Fibroblast of lung (primary cell): ENCODE results near the gene CACNA1S. TPM values are rescaled to one million over a fixed set of nuclear protein-coding genes. Genes with fewer than 3 reads are reported as not detected.

ENCODE experiments used
- DNase-seq, 2 donors: peaks; one replicate each; pipeline versions ENCODE4 v3.0.0 to v3.0.0-alpha.2; 2010; ENCODE audit warnings: low read depth in 2 of 2
- H2AFZ ChIP-seq: 2 replicates; pipeline ENCODE4 v1.5.1; 2012; ENCODE audit warnings: low read length, control low read depth, inconsistent platforms
- H3K27ac ChIP-seq: 2 replicates; pipeline ENCODE4 v1.5.1; 2011; ENCODE audit warnings: low read length, control low read depth; ENCODE audit not compliant: insufficient read depth
- H3K27me3 ChIP-seq: 2 replicates; pipeline ENCODE4 v1.5.1; 2011; ENCODE audit warnings: mild to moderate bottlenecking, low read length; ENCODE audit not compliant: control insufficient read depth, insufficient read depth
- H3K36me3 ChIP-seq: 2 replicates; pipeline ENCODE4 v1.5.1; 2011; ENCODE audit warnings: low read length; ENCODE audit not compliant: control insufficient read depth, insufficient read depth
- H3K4me1 ChIP-seq: 2 replicates; pipeline ENCODE4 v1.5.1; 2011; ENCODE audit warnings: low read length; ENCODE audit not compliant: control insufficient read depth, insufficient read depth; ENCODE audit errors: extremely low read depth
- H3K4me2 ChIP-seq: 2 replicates; pipeline ENCODE4 v1.5.1; 2011; ENCODE audit warnings: low read length, control low read depth; ENCODE audit not compliant: insufficient read depth; ENCODE audit errors: extremely low read depth
- H3K4me3 ChIP-seq, 4 experiments: fragments of 200-600 bp in 1 of 4; sonication (generic) in 1 of 4; replicated peaks in 1 of 4; 2 replicates each; pipeline ENCODE4 v1.5.1; 2011 to 2016; ENCODE audit warnings: low read length in 4 of 4, low read depth in 3 of 4, mild to moderate bottlenecking in 3 of 4, control low read depth in 2 of 4, inconsistent platforms in 1 of 4, mixed read lengths in 1 of 4; ENCODE audit not compliant: insufficient read depth in 1 of 4; ENCODE audit errors: control extremely low read depth in 1 of 4
- H3K79me2 ChIP-seq: 2 replicates; pipeline ENCODE4 v1.5.1; 2012; ENCODE audit warnings: mild to moderate bottlenecking, low read length, inconsistent platforms; ENCODE audit not compliant: control insufficient read depth, insufficient read depth
- H3K9ac ChIP-seq: 2 replicates; pipeline ENCODE4 v1.5.1; 2011; ENCODE audit warnings: mild to moderate bottlenecking, low read length, control low read depth; ENCODE audit not compliant: insufficient read depth
- H3K9me3 ChIP-seq: 2 replicates; pipeline ENCODE4 v1.5.1; 2012; ENCODE audit warnings: low read depth, low read length; ENCODE audit not compliant: control insufficient read depth, insufficient read depth
- H4K20me1 ChIP-seq: 2 replicates; pipeline ENCODE4 v1.5.1; 2011; ENCODE audit warnings: low read length; ENCODE audit not compliant: control insufficient read depth, insufficient read depth; ENCODE audit errors: extremely low read depth
- EZH2 ChIP-seq: IDR thresholded peaks from 2 replicates; pipeline ENCODE4 v1.5.1; 2012; ENCODE audit warnings: low read length, control low read depth, mild to moderate bottlenecking; ENCODE audit errors: missing control alignments
- polyA plus RNA-seq, 2 donors: library from polyadenylated mRNA; depleted of rRNA in 1 of 2; stranded (reverse) in 1 of 2; unstranded in 1 of 2; fragments of >200 nt; gene quantifications; 2 replicates each; pipeline ENCODE4 v1.2.1, GENCODE V29; 2011 to 2012; ENCODE audit warnings: missing spikeins in 1 of 2
- total RNA-seq: library from RNA; depleted of rRNA; stranded (reverse); fragments of >200 nt; gene quantifications from 2 replicates; pipeline ENCODE4 v1.2.1, GENCODE V29; 2014
- TF ChIP-seq, protein P1 (sequence below), 2 donors: IDR thresholded peaks in 1 of 2; conservative IDR thresholded peaks in 1 of 2; 1 replicate in 1 of 2; 2 replicates in 1 of 2; pipeline ENCODE4 v1.5.1; 2011 to 2012; ENCODE audit warnings: low read length in 2 of 2, control low read depth in 1 of 2, inconsistent platforms in 1 of 2, low read depth in 1 of 2, mild to moderate bottlenecking in 1 of 2

The CACNA1S gene
- total and polyA plus RNA-seq, 2 donors (not counting 1 experiment from before 2014, with no cell fraction given): not detected

DNA sequence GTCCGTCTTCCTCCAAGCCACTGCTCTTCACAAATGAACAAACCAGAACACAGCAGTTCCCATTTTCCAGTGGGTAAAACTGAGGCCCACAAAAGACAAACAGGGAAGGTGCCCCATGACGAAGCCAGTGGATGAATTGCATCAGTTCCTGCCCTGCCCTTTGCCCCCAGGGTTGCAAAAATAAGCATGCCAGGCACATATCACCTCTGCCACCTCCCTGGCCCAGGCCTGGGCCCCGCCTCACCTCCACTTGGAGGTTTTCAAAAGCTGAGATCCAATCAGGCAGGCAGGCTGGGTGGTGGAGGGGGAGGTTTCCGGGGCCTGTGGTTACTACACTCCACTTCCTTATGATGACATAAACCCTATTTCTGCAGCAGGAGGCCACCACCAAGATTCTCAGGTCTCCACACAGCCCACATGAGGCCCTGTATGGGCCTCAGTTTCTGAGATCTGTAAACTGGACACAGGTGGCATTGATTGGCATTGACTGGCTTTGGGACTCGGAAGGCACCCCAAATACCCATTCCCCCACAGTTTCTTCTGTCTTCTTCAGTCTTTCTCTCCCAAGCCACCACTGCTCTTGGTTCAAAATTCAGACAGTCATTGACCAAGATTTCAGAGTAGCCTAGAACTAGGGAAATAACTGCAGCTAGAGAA lies 92.8 kb downstream of the CACNA1S start:
- Histone ChIP-seq H3K4me3 (no peak overlapping the region), H3K4me1 (no peaks in the 10 kb centered on the region), H3K9ac (no peak overlapping the region), H3K27ac (no peak overlapping the region), H4K20me1 (no peaks in the 10 kb centered on the region), H3K9me3 (no peaks in the 10 kb centered on the region), H2AFZ (no peak overlapping the region), H3K36me3 (no peaks in the 10 kb centered on the region), H3K27me3 (peaks cover 25% of the 10 kb centered on the region), H3K79me2 (no peaks in the 10 kb centered on the region), H3K4me2 (no peak overlapping the region)
- DNase-seq: peak; percentile 27 to 42
- TF ChIP-seq, protein P1, sequence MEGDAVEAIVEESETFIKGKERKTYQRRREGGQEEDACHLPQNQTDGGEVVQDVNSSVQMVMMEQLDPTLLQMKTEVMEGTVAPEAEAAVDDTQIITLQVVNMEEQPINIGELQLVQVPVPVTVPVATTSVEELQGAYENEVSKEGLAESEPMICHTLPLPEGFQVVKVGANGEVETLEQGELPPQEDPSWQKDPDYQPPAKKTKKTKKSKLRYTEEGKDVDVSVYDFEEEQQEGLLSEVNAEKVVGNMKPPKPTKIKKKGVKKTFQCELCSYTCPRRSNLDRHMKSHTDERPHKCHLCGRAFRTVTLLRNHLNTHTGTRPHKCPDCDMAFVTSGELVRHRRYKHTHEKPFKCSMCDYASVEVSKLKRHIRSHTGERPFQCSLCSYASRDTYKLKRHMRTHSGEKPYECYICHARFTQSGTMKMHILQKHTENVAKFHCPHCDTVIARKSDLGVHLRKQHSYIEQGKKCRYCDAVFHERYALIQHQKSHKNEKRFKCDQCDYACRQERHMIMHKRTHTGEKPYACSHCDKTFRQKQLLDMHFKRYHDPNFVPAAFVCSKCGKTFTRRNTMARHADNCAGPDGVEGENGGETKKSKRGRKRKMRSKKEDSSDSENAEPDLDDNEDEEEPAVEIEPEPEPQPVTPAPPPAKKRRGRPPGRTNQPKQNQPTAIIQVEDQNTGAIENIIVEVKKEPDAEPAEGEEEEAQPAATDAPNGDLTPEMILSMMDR (conservative IDR thresholded peaks at IDR 0.05 in 1 of 2, IDR thresholded peaks at IDR 0.05 in 1 of 2; ENCODE audit: low read depth in 1 of 2, low read length in 2 of 2): no peak
- TF ChIP-seq EZH2: no peak

DNA sequence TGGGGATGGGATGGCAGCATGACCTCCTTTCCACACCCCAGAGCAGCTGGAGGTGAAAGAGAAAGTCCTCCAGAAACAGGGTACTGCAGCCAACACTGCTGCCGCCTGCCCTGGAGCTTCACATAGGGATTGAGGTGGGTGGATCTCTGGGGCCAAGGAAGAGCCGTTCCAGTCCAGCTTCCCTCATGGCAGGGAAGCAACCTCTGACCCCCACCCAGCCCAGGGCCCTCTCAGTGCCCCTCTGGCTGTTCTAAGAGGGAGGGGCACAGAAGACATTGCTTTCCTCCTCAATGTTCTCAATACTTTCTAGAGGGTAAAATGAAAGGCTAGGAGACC lies 94.4 kb downstream of the CACNA1S start:
- Histone ChIP-seq H3K4me1 (no peaks in the 10 kb centered on the region), H4K20me1 (no peaks in the 10 kb centered on the region), H2AFZ (no peak overlapping the region), H3K9me3 (no peaks in the 10 kb centered on the region), H3K4me3 (no peak overlapping the region), H3K4me2 (no peak overlapping the region), H3K9ac (no peak overlapping the region), H3K79me2 (no peaks in the 10 kb centered on the region), H3K27me3 (peaks cover 33% of the 10 kb centered on the region), H3K36me3 (no peaks in the 10 kb centered on the region), H3K27ac (no peak overlapping the region)
- TF ChIP-seq, protein P1 (conservative IDR thresholded peaks at IDR 0.05 in 1 of 2, IDR thresholded peaks at IDR 0.05 in 1 of 2; ENCODE audit: low read depth in 1 of 2, low read length in 2 of 2): no peak
- no peak for TF ChIP-seq EZH2
- DNase-seq: no peak

DNA sequence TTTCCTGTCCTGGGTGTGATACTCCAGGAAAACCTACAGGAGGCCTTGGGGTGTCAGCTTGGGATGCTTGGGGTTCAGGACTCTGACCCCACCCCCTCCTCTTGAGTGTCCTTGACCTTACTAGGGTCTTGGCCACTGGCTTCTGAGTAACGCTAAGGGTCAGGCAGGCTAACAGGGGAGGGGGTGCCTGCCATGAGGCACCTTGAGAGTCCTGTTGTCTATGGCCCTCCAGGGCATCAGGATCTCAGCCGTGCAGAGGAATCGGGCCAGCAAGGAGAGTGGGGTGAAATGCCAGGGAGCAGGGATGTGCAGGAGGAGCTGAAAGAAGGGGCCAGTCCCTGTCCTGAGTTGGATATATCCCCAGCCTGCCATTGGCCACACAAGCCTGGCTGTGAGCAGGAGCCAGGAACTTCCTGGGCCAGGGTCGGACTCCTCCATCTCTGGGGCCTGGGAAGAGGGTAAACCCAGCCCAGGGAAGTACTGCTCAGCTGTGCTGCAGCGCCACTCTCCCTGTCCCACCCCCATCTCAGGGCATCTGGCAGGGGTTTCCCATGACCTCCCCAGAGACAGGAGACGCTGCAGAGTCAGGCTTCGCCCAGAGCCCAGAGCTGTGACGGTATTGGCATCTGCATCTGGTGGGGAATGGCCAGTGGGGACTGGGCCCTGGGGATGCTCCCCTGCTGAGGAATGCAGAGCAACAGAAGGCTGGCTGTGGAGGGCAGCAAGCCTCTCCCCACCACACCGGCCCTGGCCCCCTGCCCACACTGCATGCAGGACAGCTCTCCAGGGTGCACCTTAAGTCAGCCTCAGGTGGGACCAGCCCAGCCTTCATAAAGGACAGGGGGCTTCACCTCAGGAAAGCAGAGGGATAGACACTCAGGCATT lies 95.0 kb downstream of the CACNA1S start:
- H3K27me3 ChIP-seq: peaks cover 27% of the 10 kb centered on the region
- no peaks in the 10 kb centered on the region for H4K20me1 ChIP-seq
- H3K79me2 ChIP-seq: no peaks in the 10 kb centered on the region
- no peak overlapping the region for H2AFZ ChIP-seq
- TF ChIP-seq, protein P1 (conservative IDR thresholded peaks at IDR 0.05 in 1 of 2, IDR thresholded peaks at IDR 0.05 in 1 of 2; ENCODE audit: low read depth in 1 of 2, low read length in 2 of 2): no peak
- TF ChIP-seq EZH2: no peak
- H3K4me1 ChIP-seq: no peaks in the 10 kb centered on the region
- no peaks in the 10 kb centered on the region for H3K9me3 ChIP-seq
- no peak overlapping the region for H3K27ac ChIP-seq
- H3K4me2 ChIP-seq: no peak overlapping the region
- no peak overlapping the region for H3K4me3 ChIP-seq
- H3K9ac ChIP-seq: no peak overlapping the region
- DNase-seq: no peak
- H3K36me3 ChIP-seq: no peaks in the 10 kb centered on the region
